Measurements from ENCODE around the gene ZNF549. TPM values are rescaled to one million over a fixed set of nuclear protein-coding genes. Genes with fewer than 3 reads are reported as not detected.

ZNF549 gene
- total and polyA plus RNA-seq, 4 experiments from 2014 or later, result 8.0 to 21.8 (median 14.8) TPM

GRCh38 chr19:57606931-57607330 lies 79.8 kb downstream of the ZNF549 start:
- peaks cover 59 to 60% of the 10 kb centered on the region in 2 donors for H3K36me3 Mint-ChIP-seq
- intact Hi-C loops (cut with micrococcal nuclease), result no loop called here
- H3K9me3 Mint-ChIP-seq, result peaks cover 12 to 82% (median 77%) of the 10 kb centered on the region in 8 donors
- Histone ChIP-seq H3K4me3 (ENCODE audit: low read length in 2 of 2) (no peak overlapping the region), H3K36me3 (ENCODE audit: insufficient read depth, low read length) (peaks cover 22% of the 10 kb centered on the region), H3K9me3 (ENCODE audit: control insufficient read depth in 1 of 2, low read length in 2 of 2) (peaks cover 0 to 42% of the 10 kb centered on the region in 2 donors), H3K4me1 (ENCODE audit: insufficient read depth, low read length) (no peaks in the 10 kb centered on the region), H3K27me3 (ENCODE audit: insufficient read depth, low read length) (no peaks in the 10 kb centered on the region), H3K27ac (ENCODE audit: low read depth, low read length) (no peak overlapping the region)
- ChIA-PET CTCF (ENCODE audit: partially characterized antibody) (no interaction called here), POLR2A (ENCODE audit: partially characterized antibody) (no interaction called here)
- H3K4me1 Mint-ChIP-seq, result peaks cover 0 to 2% (median 0%) of the 10 kb centered on the region in 4 donors
- H3K27ac Mint-ChIP-seq, result no peak overlapping the region
- no peaks in the 10 kb centered on the region for H3K27me3 Mint-ChIP-seq
- no peak for DNase-seq
- no peak overlapping the region for H3K4me3 Mint-ChIP-seq

Other genes starting within 250 kb of the ZNF549 start
- 10 to 100 TPM; 60.2 to 69.6 TPM for gene ZNF460, start 246.9 kb upstream of the ZNF549 start, total RNA-seq
- 1 to 10 TPM; 4.4 to 4.8 TPM for gene ZNF460, start 246.9 kb upstream of the ZNF549 start, polyA plus RNA-seq
- 10 to 100 TPM in 1 of 2 experiments, 1 to 10 TPM in 1; 9.4 to 10.7 TPM for gene ZNF543, start 206.9 kb upstream of the ZNF549 start, total RNA-seq
- 1 to 10 TPM; 1.9 to 6.2 TPM for gene ZNF543, start 206.9 kb upstream of the ZNF549 start, polyA plus RNA-seq
- 10 to 100 TPM; 13.3 to 13.6 TPM for gene ZNF304, start 176.1 kb upstream of the ZNF549 start, total RNA-seq
- 1 to 10 TPM in 1 of 2 donors, under 1 TPM in 1; 0.43 to 4.1 TPM for gene ZNF304, start 176.1 kb upstream of the ZNF549 start, polyA plus RNA-seq
- gene TRAPPC2B, start 163.8 kb upstream of the ZNF549 start, total RNA-seq, result 10 to 100 TPM; 11.0 to 12.1 TPM
- 10 to 100 TPM; 27.4 to 31.0 TPM for gene TRAPPC2B, start 163.8 kb upstream of the ZNF549 start, polyA plus RNA-seq
- gene ZNF547, start 163.8 kb upstream of the ZNF549 start, total RNA-seq, result 10 to 100 TPM in 1 of 2 experiments, 1 to 10 TPM in 1; 6.5 to 10.8 TPM
- gene ZNF547, start 163.8 kb upstream of the ZNF549 start, polyA plus RNA-seq, result 1 to 10 TPM in 1 of 2 donors, under 1 TPM in 1; 0.56 to 1.8 TPM
- 100 to 1,000 TPM in 1 of 2 experiments, 10 to 100 TPM in 1; 85.4 to 103 TPM for gene ZNF548, start 137.5 kb upstream of the ZNF549 start, total RNA-seq
- 10 to 100 TPM; 14.1 to 14.8 TPM for gene ZNF548, start 137.5 kb upstream of the ZNF549 start, polyA plus RNA-seq
- 10 to 100 TPM; 28.3 to 29.9 TPM for gene ZNF17, start 116.2 kb upstream of the ZNF549 start, total RNA-seq
- gene ZNF17, start 116.2 kb upstream of the ZNF549 start, polyA plus RNA-seq, result 1 to 10 TPM; 3.6 to 9.5 TPM
- 10 to 100 TPM; 14.8 to 15.2 TPM for gene ZNF749, start 92.0 kb upstream of the ZNF549 start, total RNA-seq
- gene ZNF749, start 92.0 kb upstream of the ZNF549 start, polyA plus RNA-seq, result 10 to 100 TPM in 1 of 2 donors, 1 to 10 TPM in 1; 5.9 to 21.4 TPM
- gene VN1R1, start 70.2 kb upstream of the ZNF549 start, total RNA-seq, result under 1 TPM; 0.36 to 0.76 TPM
- not detected for gene VN1R1, start 70.2 kb upstream of the ZNF549 start, polyA plus RNA-seq
- gene ZNF772, start 49.8 kb upstream of the ZNF549 start, total RNA-seq, result 10 to 100 TPM; 12.8 to 17.4 TPM
- gene ZNF772, start 49.8 kb upstream of the ZNF549 start, polyA plus RNA-seq, result 1 to 10 TPM; 2.0 to 2.8 TPM
- 10 to 100 TPM; 25.3 to 28.4 TPM for gene ZNF419, start 39.6 kb upstream of the ZNF549 start, total RNA-seq
- gene ZNF419, start 39.6 kb upstream of the ZNF549 start, polyA plus RNA-seq, result 10 to 100 TPM in 1 of 2 donors, 1 to 10 TPM in 1; 7.5 to 11.7 TPM
- gene ZNF773, start 27.4 kb upstream of the ZNF549 start, total RNA-seq, result 10 to 100 TPM; 25.3 to 28.7 TPM
- 10 to 100 TPM in 1 of 2 donors, 1 to 10 TPM in 1; 5.2 to 15.2 TPM for gene ZNF773, start 27.4 kb upstream of the ZNF549 start, polyA plus RNA-seq
- 10 to 100 TPM; 37.0 to 37.8 TPM for gene ZNF550, start 32.5 kb downstream of the ZNF549 start, total RNA-seq
- 1 to 10 TPM; 5.4 to 9.8 TPM for gene ZNF550, start 32.5 kb downstream of the ZNF549 start, polyA plus RNA-seq
- gene ZNF416, start 51.6 kb downstream of the ZNF549 start, total RNA-seq, result 10 to 100 TPM; 12.0 to 13.9 TPM
- gene ZNF416, start 51.6 kb downstream of the ZNF549 start, polyA plus RNA-seq, result 1 to 10 TPM; 4.6 to 8.4 TPM
- gene ZIK1, start 56.8 kb downstream of the ZNF549 start, total RNA-seq, result 10 to 100 TPM; 11.1 to 11.3 TPM
- 1 to 10 TPM; 6.9 to 8.3 TPM for gene ZIK1, start 56.8 kb downstream of the ZNF549 start, polyA plus RNA-seq
- 10 to 100 TPM in 1 of 2 experiments, 1 to 10 TPM in 1; 9.9 to 10.9 TPM for gene ZNF530, start 72.5 kb downstream of the ZNF549 start, total RNA-seq
- 1 to 10 TPM; 6.8 to 9.8 TPM for gene ZNF530, start 72.5 kb downstream of the ZNF549 start, polyA plus RNA-seq
- 10 to 100 TPM; 32.1 to 32.3 TPM for gene ZNF134, start 86.9 kb downstream of the ZNF549 start, total RNA-seq
- gene ZNF134, start 86.9 kb downstream of the ZNF549 start, polyA plus RNA-seq, result 10 to 100 TPM in 1 of 2 donors, 1 to 10 TPM in 1; 8.9 to 12.7 TPM
- 10 to 100 TPM; 48.7 to 53.3 TPM for gene ZNF211, start 105.8 kb downstream of the ZNF549 start, total RNA-seq
- 10 to 100 TPM; 19.6 to 26.0 TPM for gene ZNF211, start 105.8 kb downstream of the ZNF549 start, polyA plus RNA-seq
- not detected for gene ZSCAN4, start 141.6 kb downstream of the ZNF549 start, total RNA-seq
- gene ZSCAN4, start 141.6 kb downstream of the ZNF549 start, polyA plus RNA-seq, result not detected
- gene ZNF551, start 154.6 kb downstream of the ZNF549 start, total RNA-seq, result 10 to 100 TPM; 17.7 to 17.9 TPM
- 1 to 10 TPM; 6.8 to 9.5 TPM for gene ZNF551, start 154.6 kb downstream of the ZNF549 start, polyA plus RNA-seq
- 1 to 10 TPM; 6.7 to 7.2 TPM for gene ZNF154, start 181.8 kb downstream of the ZNF549 start, total RNA-seq
- gene ZNF154, start 181.8 kb downstream of the ZNF549 start, polyA plus RNA-seq, result 1 to 10 TPM in 1 of 2 donors, not detected in 1; 2.4 TPM
- gene ZNF671, start 200.3 kb downstream of the ZNF549 start, total RNA-seq, result 10 to 100 TPM; 32.3 to 33.0 TPM
- 10 to 100 TPM; 18.1 to 24.0 TPM for gene ZNF671, start 200.3 kb downstream of the ZNF549 start, polyA plus RNA-seq
- 10 to 100 TPM; 38.9 to 40.9 TPM for gene ZNF776, start 219.5 kb downstream of the ZNF549 start, total RNA-seq
- gene ZNF776, start 219.5 kb downstream of the ZNF549 start, polyA plus RNA-seq, result 1 to 10 TPM; 3.3 to 5.7 TPM
- 10 to 100 TPM; 46.4 to 51.7 TPM for gene ZNF586, start 242.3 kb downstream of the ZNF549 start, total RNA-seq
- gene ZNF586, start 242.3 kb downstream of the ZNF549 start, polyA plus RNA-seq, result 10 to 100 TPM; 15.0 to 23.8 TPM

Data from CD4-positive, alpha-beta memory T cell (primary cell).